ENCODE data around the gene OR51D1.

GRCh38 chr11:4610258-4610935 lies 26.9 kb upstream of the OR51D1 start:
- TF ChIP-seq POLR2A (IDR thresholded peaks at IDR 0.05) (no peak), POLR2AphosphoS5 (IDR thresholded peaks at IDR 0.05) (no peak), EP300 (IDR thresholded peaks at IDR 0.05) (no peak)
- TF ChIP-seq, protein P1, sequence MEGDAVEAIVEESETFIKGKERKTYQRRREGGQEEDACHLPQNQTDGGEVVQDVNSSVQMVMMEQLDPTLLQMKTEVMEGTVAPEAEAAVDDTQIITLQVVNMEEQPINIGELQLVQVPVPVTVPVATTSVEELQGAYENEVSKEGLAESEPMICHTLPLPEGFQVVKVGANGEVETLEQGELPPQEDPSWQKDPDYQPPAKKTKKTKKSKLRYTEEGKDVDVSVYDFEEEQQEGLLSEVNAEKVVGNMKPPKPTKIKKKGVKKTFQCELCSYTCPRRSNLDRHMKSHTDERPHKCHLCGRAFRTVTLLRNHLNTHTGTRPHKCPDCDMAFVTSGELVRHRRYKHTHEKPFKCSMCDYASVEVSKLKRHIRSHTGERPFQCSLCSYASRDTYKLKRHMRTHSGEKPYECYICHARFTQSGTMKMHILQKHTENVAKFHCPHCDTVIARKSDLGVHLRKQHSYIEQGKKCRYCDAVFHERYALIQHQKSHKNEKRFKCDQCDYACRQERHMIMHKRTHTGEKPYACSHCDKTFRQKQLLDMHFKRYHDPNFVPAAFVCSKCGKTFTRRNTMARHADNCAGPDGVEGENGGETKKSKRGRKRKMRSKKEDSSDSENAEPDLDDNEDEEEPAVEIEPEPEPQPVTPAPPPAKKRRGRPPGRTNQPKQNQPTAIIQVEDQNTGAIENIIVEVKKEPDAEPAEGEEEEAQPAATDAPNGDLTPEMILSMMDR (IDR thresholded peaks at IDR 0.05): no peak

Measured in suprapubic skin (tissue), 4 donors.